H1 (cell line): ENCODE measurements around the gene SIPA1L2.

ENCODE experiments used
- BCL11A ChIP-seq, 2 experiments: IDR thresholded peaks; one replicate each; pipeline ENCODE4 v1.6.1; 2011; ENCODE audit warnings: low read depth in 2 of 2, low read length in 2 of 2, mild to moderate bottlenecking in 2 of 2
- EZH2 ChIP-seq: fragments of 200-600 bp; sonication (generic); IDR thresholded peaks from 2 replicates; pipeline ENCODE4 v1.7.1; 2012; ENCODE audit warnings: low read depth, mild to moderate bottlenecking, moderate library complexity, low read length, inconsistent platforms; ENCODE audit not compliant: severe bottlenecking
- POLR2A ChIP-seq, 2 experiments: IDR thresholded peaks; 1 replicate in 1 of 2; 2 replicates in 1 of 2; pipeline ENCODE4 v1.6.1; 2011; ENCODE audit warnings: low read depth in 2 of 2, low read length in 2 of 2, mild to moderate bottlenecking in 2 of 2; ENCODE audit errors: control extremely low read depth in 1 of 2
- POLR2AphosphoS5 ChIP-seq: IDR thresholded peaks from 2 replicates; pipeline ENCODE4 v1.6.1; 2011; ENCODE audit warnings: low read depth, low read length
- POU5F1 ChIP-seq: IDR thresholded peaks from 2 replicates; pipeline ENCODE4 v1.6.1; 2011; ENCODE audit warnings: low read depth, mild to moderate bottlenecking, low read length, moderate library complexity
- RBBP5 ChIP-seq: IDR thresholded peaks from 2 replicates; pipeline ENCODE4 v1.7.1; 2012; ENCODE audit warnings: low read depth, mild to moderate bottlenecking, inconsistent platforms, low read length, moderate library complexity, borderline replicate concordance
- SP2 ChIP-seq: IDR thresholded peaks from 2 replicates; pipeline ENCODE4 v1.6.1; 2012; ENCODE audit warnings: mild to moderate bottlenecking, low read length, inconsistent platforms
- YY1 ChIP-seq: IDR thresholded peaks from 2 replicates; pipeline ENCODE4 v1.6.1; 2011; ENCODE audit warnings: low read depth, mild to moderate bottlenecking, low read length
- ZNF274 ChIP-seq: IDR thresholded peaks from 2 replicates; pipeline ENCODE4 v1.7.0; 2012; ENCODE audit warnings: low read length, borderline replicate concordance; ENCODE audit errors: extremely low read depth
- TF ChIP-seq, protein P1 (sequence below): IDR thresholded peaks from 2 replicates; pipeline ENCODE4 v1.6.1; 2011; ENCODE audit warnings: low read depth, mild to moderate bottlenecking, low read length; ENCODE audit not compliant: insufficient read depth
- TF ChIP-seq, protein P2 (sequence below), 3 experiments: IDR thresholded peaks; 1 replicate in 2 of 3; 2 replicates in 1 of 3; pipeline versions ENCODE4 v1.5.1 to v1.6.1; 2011; ENCODE audit warnings: low read length in 3 of 3, mild to moderate bottlenecking in 3 of 3, inconsistent platforms in 2 of 3, low read depth in 1 of 3, moderate library complexity in 1 of 3; ENCODE audit not compliant: insufficient read depth in 1 of 3; ENCODE audit errors: control extremely low read depth in 1 of 3
- TF ChIP-seq, protein P3 (sequence below): IDR thresholded peaks from 2 replicates; pipeline ENCODE4 v1.6.1; 2012; ENCODE audit warnings: inconsistent platforms

- TF ChIP-seq POU5F1 (no peak), EZH2 (no peak), RBBP5 (no peak), POLR2AphosphoS5 (no peak), POLR2A (IDR thresholded peaks at IDR 0.05; ENCODE audit: control extremely low read depth in 1 of 2, low read depth in 2 of 2, low read length in 2 of 2) (no peak), BCL11A (IDR thresholded peaks at IDR 0.05; ENCODE audit: low read depth in 2 of 2, low read length in 2 of 2) (no peak), YY1 (no peak), SP2 (no peak), ZNF274 (no peak)
- TF ChIP-seq, protein P1, sequence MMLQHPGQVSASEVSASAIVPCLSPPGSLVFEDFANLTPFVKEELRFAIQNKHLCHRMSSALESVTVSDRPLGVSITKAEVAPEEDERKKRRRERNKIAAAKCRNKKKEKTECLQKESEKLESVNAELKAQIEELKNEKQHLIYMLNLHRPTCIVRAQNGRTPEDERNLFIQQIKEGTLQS: no peak
- TF ChIP-seq, protein P2, sequence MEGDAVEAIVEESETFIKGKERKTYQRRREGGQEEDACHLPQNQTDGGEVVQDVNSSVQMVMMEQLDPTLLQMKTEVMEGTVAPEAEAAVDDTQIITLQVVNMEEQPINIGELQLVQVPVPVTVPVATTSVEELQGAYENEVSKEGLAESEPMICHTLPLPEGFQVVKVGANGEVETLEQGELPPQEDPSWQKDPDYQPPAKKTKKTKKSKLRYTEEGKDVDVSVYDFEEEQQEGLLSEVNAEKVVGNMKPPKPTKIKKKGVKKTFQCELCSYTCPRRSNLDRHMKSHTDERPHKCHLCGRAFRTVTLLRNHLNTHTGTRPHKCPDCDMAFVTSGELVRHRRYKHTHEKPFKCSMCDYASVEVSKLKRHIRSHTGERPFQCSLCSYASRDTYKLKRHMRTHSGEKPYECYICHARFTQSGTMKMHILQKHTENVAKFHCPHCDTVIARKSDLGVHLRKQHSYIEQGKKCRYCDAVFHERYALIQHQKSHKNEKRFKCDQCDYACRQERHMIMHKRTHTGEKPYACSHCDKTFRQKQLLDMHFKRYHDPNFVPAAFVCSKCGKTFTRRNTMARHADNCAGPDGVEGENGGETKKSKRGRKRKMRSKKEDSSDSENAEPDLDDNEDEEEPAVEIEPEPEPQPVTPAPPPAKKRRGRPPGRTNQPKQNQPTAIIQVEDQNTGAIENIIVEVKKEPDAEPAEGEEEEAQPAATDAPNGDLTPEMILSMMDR (IDR thresholded peaks at IDR 0.05; ENCODE audit: control extremely low read depth in 1 of 3, insufficient read depth in 1 of 3, low read depth in 1 of 3, low read length in 3 of 3): no peak
- TF ChIP-seq, protein P3, sequence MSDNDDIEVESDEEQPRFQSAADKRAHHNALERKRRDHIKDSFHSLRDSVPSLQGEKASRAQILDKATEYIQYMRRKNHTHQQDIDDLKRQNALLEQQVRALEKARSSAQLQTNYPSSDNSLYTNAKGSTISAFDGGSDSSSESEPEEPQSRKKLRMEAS: no peak
Observed at GRCh38 chr1:232589812-232590743, 39.9 kb downstream of the SIPA1L2 start.
